Measurements from ENCODE around the gene SLC9A9. TPM values are rescaled to one million over a fixed set of nuclear protein-coding genes. Genes with fewer than 3 reads are reported as not detected.

The SLC9A9 gene
- total RNA-seq, 4 donors from 2014 or later = 1.7 to 8.2 (median 3.6) TPM

GRCh38 chr3:143514874-143515273 is 333.4 kb downstream of the SLC9A9 start:
- TF ChIP-seq CTCF (IDR thresholded peaks at IDR 0.05 in 4 of 5, conservative IDR thresholded peaks at IDR 0.05 in 1 of 5) (no peak), POLR2A (IDR thresholded peaks at IDR 0.05) (no peak)
- Histone ChIP-seq H3K27me3 (no peaks in the 10 kb centered on the region), H3K27ac (no peak overlapping the region), H3K36me3 (no peaks in the 10 kb centered on the region), H3K4me3 (no peak overlapping the region), H3K4me1 (no peaks in the 10 kb centered on the region), H3K9me3 (no peaks in the 10 kb centered on the region)
- intact Hi-C loops (cut with DNase I; ENCODE audit: low total_unique reads) (no loop called here), in situ Hi-C loops (cut with MboI; ENCODE audit: low sequenced_read_pairs in 4 of 4) (no loop called here)
- DNase-seq (no peak), ATAC-seq (no peak)

- ATAC-seq (no peak), DNase-seq (no peak)
- in situ Hi-C loops (cut with MboI; ENCODE audit: low sequenced_read_pairs in 4 of 4) = no loop called here
- Histone ChIP-seq H3K27me3 (no peaks in the 10 kb centered on the region), H3K27ac (no peak overlapping the region), H3K36me3 (no peaks in the 10 kb centered on the region), H3K9me3 (no peaks in the 10 kb centered on the region), H3K4me1 (no peaks in the 10 kb centered on the region), H3K4me3 (no peak overlapping the region)
- TF ChIP-seq CTCF (IDR thresholded peaks at IDR 0.05 in 4 of 5, conservative IDR thresholded peaks at IDR 0.05 in 1 of 5) (no peak), POLR2A (IDR thresholded peaks at IDR 0.05) (no peak)
- intact Hi-C loops (cut with DNase I; ENCODE audit: low total_unique reads) = no loop called here
Observed at GRCh38 chr3:143514109-143514508, 334.2 kb downstream of the SLC9A9 start.

- Histone ChIP-seq H3K4me3 (no peak overlapping the region), H3K36me3 (no peaks in the 10 kb centered on the region), H3K27ac (no peak overlapping the region), H3K27me3 (no peaks in the 10 kb centered on the region), H3K9me3 (no peaks in the 10 kb centered on the region), H3K4me1 (no peaks in the 10 kb centered on the region)
- TF ChIP-seq CTCF (IDR thresholded peaks at IDR 0.05 in 4 of 5, conservative IDR thresholded peaks at IDR 0.05 in 1 of 5) (no peak), POLR2A (IDR thresholded peaks at IDR 0.05) (no peak)
- intact Hi-C loops (cut with DNase I; ENCODE audit: low total_unique reads) = no loop called here
- in situ Hi-C loops (cut with MboI; ENCODE audit: low sequenced_read_pairs in 4 of 4) = no loop called here
- ATAC-seq (no peak), DNase-seq (no peak)
Observed at GRCh38 chr3:143511174-143511879, 336.9 kb downstream of the SLC9A9 start.

- DNase-seq (no peak), ATAC-seq (no peak)
- Histone ChIP-seq H3K4me3 (no peak overlapping the region), H3K27ac (no peak overlapping the region), H3K36me3 (no peaks in the 10 kb centered on the region), H3K9me3 (no peaks in the 10 kb centered on the region), H3K27me3 (no peaks in the 10 kb centered on the region), H3K4me1 (no peaks in the 10 kb centered on the region)
- intact Hi-C loops (cut with DNase I; ENCODE audit: low total_unique reads) = no loop called here
- in situ Hi-C loops (cut with MboI; ENCODE audit: low sequenced_read_pairs in 4 of 4) = no loop called here
- TF ChIP-seq POLR2A (IDR thresholded peaks at IDR 0.05) = no peak
- TF ChIP-seq CTCF (IDR thresholded peaks at IDR 0.05 in 4 of 5, conservative IDR thresholded peaks at IDR 0.05 in 1 of 5) = no peak
Observed at GRCh38 chr3:143510601-143511000, 337.7 kb downstream of the SLC9A9 start.
